GM23338 (cell line): ENCODE results near the gene PAQR5. TPM values are rescaled to one million over a fixed set of nuclear protein-coding genes. Genes with fewer than 3 reads are reported as not detected.

ENCODE experiments used
- ATAC-seq: fragments of 200-7000 bp; cut with Tn5 transposase; 3 replicates; pipeline ENCODE4 v1.9.1; 2020
- DNase-seq: peaks from one replicate; pipeline ENCODE4 v3.0.0-alpha.2; 2015; ENCODE audit warnings: low spot score
- H2AFZ ChIP-seq: fragments of 200-600 bp; sonication (generic); 2 replicates; pipeline ENCODE4 v1.8.0; 2016; ENCODE audit warnings: antibody characterized with exemption, mild to moderate bottlenecking, moderate library complexity
- H3F3A ChIP-seq: fragments of 200-600 bp; sonication (generic); replicated peaks from 2 replicates; pipeline ENCODE4 v1.8.0; 2017; ENCODE audit warnings: antibody characterized with exemption, mixed run types, low read depth
- H3K27ac ChIP-seq: fragments of 200-600 bp; sonication (generic); 2 replicates; pipeline ENCODE4 v1.6.1; 2016; ENCODE audit warnings: low read depth
- H3K27me3 ChIP-seq: fragments of 200-600 bp; sonication (generic); 2 replicates; pipeline ENCODE4 v1.8.0; 2016; ENCODE audit warnings: mild to moderate bottlenecking, mixed run types, moderate library complexity; ENCODE audit not compliant: insufficient read depth
- H3K36me3 ChIP-seq: fragments of 200-600 bp; sonication (generic); 2 replicates; pipeline ENCODE4 v1.8.0; 2016; ENCODE audit warnings: mild to moderate bottlenecking; ENCODE audit not compliant: insufficient read depth
- H3K4me1 ChIP-seq: fragments of 200-600 bp; sonication (generic); 2 replicates; pipeline ENCODE4 v1.8.0; 2016; ENCODE audit warnings: mild to moderate bottlenecking, moderate library complexity; ENCODE audit not compliant: insufficient read depth
- H3K4me2 ChIP-seq: fragments of 200-600 bp; sonication (generic); 2 replicates; pipeline ENCODE4 v1.7.1; 2017; ENCODE audit warnings: mixed run types
- H3K4me3 ChIP-seq: fragments of 200-600 bp; sonication (generic); 2 replicates; pipeline ENCODE4 v1.6.1; 2016; ENCODE audit warnings: mixed run types
- H3K79me2 ChIP-seq: fragments of 200-600 bp; sonication (generic); replicated peaks from 2 replicates; pipeline ENCODE4 v1.8.0; 2017; ENCODE audit warnings: mild to moderate bottlenecking; ENCODE audit not compliant: insufficient read depth
- H3K9me2 ChIP-seq: fragments of 200-600 bp; sonication (generic); 2 replicates; pipeline ENCODE4 v1.8.0; 2017; ENCODE audit not compliant: insufficient read depth
- H4K20me1 ChIP-seq: fragments of 200-600 bp; sonication (generic); replicated peaks from 2 replicates; pipeline ENCODE4 v1.8.0; 2017; ENCODE audit warnings: mild to moderate bottlenecking; ENCODE audit not compliant: insufficient read depth
- H3K27ac Mint-ChIP-seq: 2 replicates; pipeline ENCODE4 v1.8.0; 2020; ENCODE audit warnings: inconsistent platforms, mild to moderate bottlenecking, moderate library complexity, mixed read lengths
- H3K27me3 Mint-ChIP-seq: 3 replicates; pipeline ENCODE4 v1.8.0; 2022; ENCODE audit warnings: low read depth, mild to moderate bottlenecking, moderate library complexity, mixed read lengths, inconsistent platforms; ENCODE audit not compliant: insufficient read depth, poor library complexity
- H3K36me3 Mint-ChIP-seq: 3 replicates; pipeline ENCODE4 v1.8.0; 2021; ENCODE audit warnings: low read depth, mild to moderate bottlenecking, inconsistent platforms, moderate library complexity, mixed read lengths
- H3K4me1 Mint-ChIP-seq: 3 replicates; pipeline ENCODE4 v1.8.0; 2020; ENCODE audit warnings: mild to moderate bottlenecking, inconsistent platforms, mixed read lengths
- H3K4me3 Mint-ChIP-seq: 3 replicates; pipeline ENCODE4 v1.8.0; 2021; ENCODE audit warnings: moderate library complexity, mild to moderate bottlenecking, inconsistent platforms, mixed read lengths
- H3K9me3 Mint-ChIP-seq: 3 replicates; pipeline ENCODE4 v1.8.0; 2020; ENCODE audit warnings: moderate library complexity, mild to moderate bottlenecking, inconsistent platforms, mixed read lengths
- CREB1 ChIP-seq: fragments of 250-450 bp; sonication (Bioruptor Pico); IDR thresholded peaks from 2 replicates; pipeline ENCODE4 v1.5.0; 2020; ENCODE audit warnings: low read depth, mild to moderate bottlenecking, moderate library complexity
- CTCF ChIP-seq, 2 experiments: fragments of 200-600 bp in 1 of 2; sonication (generic) in 1 of 2; conservative IDR thresholded peaks; 2 replicates each; pipeline versions ENCODE4 v1.5.1 to v1.6.1; 2016 to 2017; ENCODE audit warnings: antibody characterized with exemption in 2 of 2, low read depth in 2 of 2, mild to moderate bottlenecking in 2 of 2, moderate library complexity in 1 of 2
- NANOG ChIP-seq: IDR thresholded peaks from 2 replicates; pipeline ENCODE4 v1.6.1; 2016; ENCODE audit warnings: antibody characterized with exemption, borderline replicate concordance
- ZNF331 ChIP-seq: fragments of 250-450 bp; sonication (Bioruptor Pico); IDR thresholded peaks from 2 replicates; pipeline ENCODE4 v1.5.0; 2020; ENCODE audit warnings: low read depth, mild to moderate bottlenecking, moderate library complexity
- ZNF462 ChIP-seq: fragments of 250-450 bp; sonication (Bioruptor Pico); IDR thresholded peaks from 2 replicates; pipeline ENCODE4 v1.5.0; 2020; ENCODE audit warnings: mild to moderate bottlenecking, moderate library complexity
- polyA plus RNA-seq: library from polyadenylated mRNA; unstranded; fragments of >200 nt; fragmentation: Nextera tagmentation; extraction: Ambion mirVana; gene quantifications from 2 replicates; pipeline ENCODE4 v1.2.1, GENCODE V29; 2016
- total RNA-seq: library from RNA; depleted of rRNA; stranded (reverse); fragments of >200 nt; shearing (Covaris generic); gene quantifications from 2 replicates; pipeline ENCODE4 v1.2.3, GENCODE V29; 2014

The PAQR5 gene
- total and polyA plus RNA-seq, 2 experiments from 2014 or later: 8.7 to 14.5 TPM

DNA sequence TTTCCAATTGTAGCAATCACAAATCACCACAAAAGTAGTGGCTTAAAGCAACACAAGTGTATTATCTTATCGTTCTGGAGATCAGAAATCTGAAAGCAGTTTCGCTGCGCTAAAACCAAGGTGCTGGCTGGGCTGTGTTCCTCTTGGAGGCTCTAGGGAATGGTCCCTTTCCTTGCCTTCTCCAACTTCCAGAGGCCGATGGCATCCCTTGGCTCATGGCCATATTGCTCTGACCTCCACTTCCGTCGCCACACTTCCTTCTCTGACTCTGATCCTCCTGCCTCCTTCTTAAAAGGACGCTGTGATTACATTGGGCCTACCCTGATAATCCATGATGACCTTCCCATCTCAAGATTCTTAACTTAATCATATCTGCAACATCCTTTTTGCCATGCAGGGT is 10.7 kb upstream of the PAQR5 start (continued):
- TF ChIP-seq ZNF462 (no peak), ZNF331 (CRISPR knock-in tag) (no peak), CREB1 (CRISPR knock-in tag) (no peak)

- no peak overlapping the region for H3K4me3 Mint-ChIP-seq
- H2AFZ ChIP-seq: peak overlapping the region; percentile 91
- H3K27me3 ChIP-seq: no peaks in the 10 kb centered on the region
- H3K27me3 Mint-ChIP-seq: no peaks in the 10 kb centered on the region
- H4K20me1 ChIP-seq: no peaks in the 10 kb centered on the region
- no peaks in the 10 kb centered on the region for H3K36me3 Mint-ChIP-seq
- peaks cover 10% of the 10 kb centered on the region for H3K4me1 Mint-ChIP-seq
- H3K4me1 ChIP-seq: peaks cover 7% of the 10 kb centered on the region; the same call in 1 of the 2 replicates
- H3K9me2 ChIP-seq: no peaks in the 10 kb centered on the region
- no peak overlapping the region for H3K4me2 ChIP-seq
- H3K4me3 ChIP-seq: no peak overlapping the region
- TF ChIP-seq NANOG: no peak
- no peak for TF ChIP-seq ZNF331 (CRISPR knock-in tag)
- TF ChIP-seq ZNF462: no peak
- TF ChIP-seq CTCF (conservative IDR thresholded peaks at IDR 0.05; ENCODE audit: low read depth in 2 of 2): no peak
- no peaks in the 10 kb centered on the region for H3K79me2 ChIP-seq
- ATAC-seq (peak; percentile 61), DNase-seq (no peak)
- H3K27ac ChIP-seq: no peak overlapping the region
- no peaks in the 10 kb centered on the region for H3K9me3 Mint-ChIP-seq
- no peaks in the 10 kb centered on the region for H3F3A ChIP-seq
- H3K36me3 ChIP-seq: no peaks in the 10 kb centered on the region
- no peak overlapping the region for H3K27ac Mint-ChIP-seq
These were observed 10.0 kb upstream of the PAQR5 start for GRCh38 chr15:69288531-69289341.
